Kidney (tissue), 14 donors: ENCODE data around the gene HECTD4. TPM values are rescaled to one million over a fixed set of nuclear protein-coding genes. Genes with fewer than 3 reads are reported as not detected.
"Not testable (repeated sequence)": the region's sequence is repeated elsewhere in the genome, so short reads cannot be mapped to it uniquely, and the experiment has no call there.

ENCODE experiments used
- DNase-seq, 5 donors: peaks; one replicate each; pipeline ENCODE4 v3.0.0-alpha.2; 2013 to 2020
- FAIRE-seq: peaks from 2 replicates; lab custom pipeline; 2012; peaks lifted over from hg19 to GRCh38; lab: Jason Lieb, UNC
- H3K27ac ChIP-seq, 2 donors: one replicate each; pipeline ENCODE4 v1.7.0; 2013; ENCODE audit warnings: low read depth in 2 of 2, low read length in 2 of 2, inconsistent platforms in 1 of 2
- H3K27me3 ChIP-seq: one replicate; pipeline ENCODE4 v1.7.1; 2013; ENCODE audit warnings: low read length, inconsistent platforms; ENCODE audit not compliant: control insufficient read depth, insufficient read depth
- H3K36me3 ChIP-seq, 3 donors: one replicate each; pipeline versions ENCODE4 v1.7.0 to v1.7.1; 2013; ENCODE audit warnings: low read length in 3 of 3, control low read depth in 1 of 3, inconsistent platforms in 1 of 3; ENCODE audit not compliant: insufficient read depth in 3 of 3, control insufficient read depth in 2 of 3
- H3K4me1 ChIP-seq, 3 donors: one replicate each; pipeline versions ENCODE4 v1.7.0 to v1.7.1; 2013; ENCODE audit warnings: low read length in 3 of 3, inconsistent platforms in 1 of 3, low read depth in 1 of 3; ENCODE audit not compliant: control insufficient read depth in 2 of 3, insufficient read depth in 2 of 3
- H3K4me3 ChIP-seq, 3 donors: one replicate each; pipeline versions ENCODE4 v1.7.0 to v1.8.1; 2013; ENCODE audit warnings: low read length in 3 of 3, control low read depth in 1 of 3, inconsistent platforms in 1 of 3
- H3K9ac ChIP-seq, 3 donors: one replicate each; pipeline versions ENCODE4 v1.7.0 to v1.7.1; 2013; ENCODE audit warnings: low read length in 3 of 3, control low read depth in 1 of 3, inconsistent platforms in 1 of 3
- H3K9me3 ChIP-seq, 3 donors: one replicate each; pipeline versions ENCODE4 v1.7.0 to v1.7.1; 2013; ENCODE audit warnings: low read length in 3 of 3, control low read depth in 1 of 3, inconsistent platforms in 1 of 3; ENCODE audit not compliant: control insufficient read depth in 2 of 3, insufficient read depth in 1 of 3
- intact Hi-C: fragments of 100-400 bp; cut with DNase I; formaldehyde crosslinking; loops from one replicate; pipeline ENCODE4 v1.11.1; 2022
- polyA plus RNA-seq: library from polyadenylated mRNA; stranded (reverse); fragments of 350-450 nt; fragmentation: Illumina TruSeq; extraction: RNeasy Lipid Tissue Mini Kit (QIAGEN cat#74804); gene quantifications from one replicate; pipeline ENCODE4 v1.2.3, GENCODE V29; 2014; ENCODE audit warnings: low read depth, low replicate concordance; ENCODE audit not compliant: insufficient read depth
- total RNA-seq: library from RNA; stranded (reverse); fragmentation: NEBNext Ultra II Directional; extraction: Animal tissue kit (Norgen Biotek cat#: 25700); gene quantifications from one replicate; pipeline ENCODE4 v1.2.1, GENCODE V29; 2021
- TF ChIP-seq, protein P1 (sequence below): IDR thresholded peaks from 3 replicates; pipeline ENCODE4 v1.5.1; 2012; ENCODE audit warnings: mild to moderate bottlenecking, moderate library complexity, borderline replicate concordance; ENCODE audit not compliant: insufficient read depth; ENCODE audit errors: extremely low read depth
- donor health status: control.
- donor health status: control.
- donor health status: control.
- donor health status: control.
- donor health status: control.
- donor health status: DM: yes; HTN: yes; CAD: no.
- donor health status: Normal renal cell carcinoma (clear cell type).

HECTD4 gene
- total and polyA plus RNA-seq, 2 donors from 2014 or later: 15.6 to 53.1 TPM

DNA sequence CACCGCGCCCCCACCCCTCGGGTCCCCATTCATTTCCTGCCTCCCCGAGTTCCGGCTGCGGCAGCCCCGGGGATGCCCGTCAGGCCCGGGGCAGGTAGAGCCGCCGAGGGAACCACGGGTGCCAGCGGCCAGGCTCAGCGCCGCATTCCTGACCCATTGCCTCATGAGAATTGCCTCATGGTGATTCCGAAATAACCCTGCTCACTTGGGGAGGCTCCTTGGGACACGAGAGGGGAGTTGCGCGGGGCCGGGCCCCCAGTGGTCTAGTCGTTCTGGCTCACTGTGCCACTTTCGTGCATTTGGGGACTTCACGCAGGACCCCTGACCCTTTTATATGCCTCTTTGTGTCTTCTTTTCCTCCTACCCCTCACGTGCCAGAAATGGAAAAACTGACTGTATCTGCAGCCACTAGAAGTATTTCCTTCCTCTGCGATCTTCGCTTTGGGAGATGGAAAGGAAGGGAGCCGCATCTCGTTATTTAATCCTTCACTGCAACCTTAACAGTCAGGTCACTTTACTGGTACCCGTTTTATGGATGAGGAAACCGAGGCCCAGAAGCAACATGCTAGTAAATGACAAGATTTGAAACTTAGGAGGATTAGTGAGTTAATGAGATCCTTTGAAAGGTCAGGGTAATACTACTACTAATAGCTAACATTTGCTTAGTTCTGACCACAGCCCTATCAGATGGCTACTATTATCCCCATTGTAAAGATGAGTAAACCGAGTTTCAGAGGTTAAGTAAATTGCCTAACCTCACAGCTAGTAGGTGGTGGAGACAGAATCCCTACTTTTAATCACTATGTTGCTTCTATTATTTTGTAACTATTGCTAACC lies 37.3 kb upstream of the HECTD4 start:
- Histone ChIP-seq H3K4me3 (peak overlapping the region; percentile 80 to 98 (median 88)), H3K9me3 (no peaks in the 10 kb centered on the region), H3K27ac (peak overlapping the region; percentile 95), H3K27me3 (no peaks in the 10 kb centered on the region), H3K4me1 (peaks cover 5 to 9% (median 9%) of the 10 kb centered on the region in 3 donors), H3K36me3 (no peaks in the 10 kb centered on the region), H3K9ac (peak overlapping the region; percentile 50 to 97 (median 82))
- intact Hi-C loops: no loop called here
- no peak for FAIRE-seq
- TF ChIP-seq, protein P1, sequence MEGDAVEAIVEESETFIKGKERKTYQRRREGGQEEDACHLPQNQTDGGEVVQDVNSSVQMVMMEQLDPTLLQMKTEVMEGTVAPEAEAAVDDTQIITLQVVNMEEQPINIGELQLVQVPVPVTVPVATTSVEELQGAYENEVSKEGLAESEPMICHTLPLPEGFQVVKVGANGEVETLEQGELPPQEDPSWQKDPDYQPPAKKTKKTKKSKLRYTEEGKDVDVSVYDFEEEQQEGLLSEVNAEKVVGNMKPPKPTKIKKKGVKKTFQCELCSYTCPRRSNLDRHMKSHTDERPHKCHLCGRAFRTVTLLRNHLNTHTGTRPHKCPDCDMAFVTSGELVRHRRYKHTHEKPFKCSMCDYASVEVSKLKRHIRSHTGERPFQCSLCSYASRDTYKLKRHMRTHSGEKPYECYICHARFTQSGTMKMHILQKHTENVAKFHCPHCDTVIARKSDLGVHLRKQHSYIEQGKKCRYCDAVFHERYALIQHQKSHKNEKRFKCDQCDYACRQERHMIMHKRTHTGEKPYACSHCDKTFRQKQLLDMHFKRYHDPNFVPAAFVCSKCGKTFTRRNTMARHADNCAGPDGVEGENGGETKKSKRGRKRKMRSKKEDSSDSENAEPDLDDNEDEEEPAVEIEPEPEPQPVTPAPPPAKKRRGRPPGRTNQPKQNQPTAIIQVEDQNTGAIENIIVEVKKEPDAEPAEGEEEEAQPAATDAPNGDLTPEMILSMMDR: no peak
- DNase-seq: peak; percentile 64 to 88 (median 71)

DNA sequence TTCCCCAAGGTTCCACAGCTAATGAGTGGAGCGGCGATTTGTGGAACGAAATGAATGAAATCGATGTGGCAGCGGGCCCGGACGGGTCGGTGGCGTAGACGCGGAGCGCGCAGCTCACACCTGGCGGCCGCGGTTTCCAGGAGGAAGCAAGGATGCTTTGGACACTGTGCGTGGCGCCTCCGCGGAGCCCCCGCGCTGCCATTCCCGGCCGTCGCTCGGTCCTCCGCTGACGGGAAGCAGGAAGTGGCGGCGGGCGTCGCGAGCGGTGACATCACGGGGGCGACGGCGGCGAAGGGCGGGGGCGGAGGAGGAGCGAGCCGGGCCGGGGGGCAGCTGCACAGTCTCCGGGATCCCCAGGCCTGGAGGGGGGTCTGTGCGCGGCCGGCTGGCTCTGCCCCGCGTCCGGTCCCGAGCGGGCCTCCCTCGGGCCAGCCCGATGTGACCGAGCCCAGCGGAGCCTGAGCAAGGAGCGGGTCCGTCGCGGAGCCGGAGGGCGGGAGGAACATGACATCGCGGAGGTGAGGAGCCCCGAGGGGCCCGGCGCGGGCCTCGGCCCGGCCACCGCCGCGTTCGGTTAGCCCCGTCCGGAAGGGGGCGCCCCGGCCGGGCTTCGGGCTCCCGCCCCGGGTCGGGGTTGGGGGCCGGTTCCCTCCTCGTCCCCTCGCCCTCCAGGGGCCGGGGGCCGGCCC lies 36.5 kb upstream of the HECTD4 start, which contains the start of gene PTPN11:
Gene PTPN11 (plus strand): TSS at position 340 of the 689 bp plus-strand sequence. CDS start 165 bp downstream, at position 505.
- Histone ChIP-seq H3K36me3 (no peaks in the 10 kb centered on the region), H3K9ac (peak within 1 kb of the TSS; percentile 67 to 97 (median 82)), H3K4me3 (peak within 1 kb of the TSS; percentile 80 to 98 (median 88)), H3K9me3 (no peaks in the 10 kb centered on the region), H3K4me1 (peaks cover 5 to 9% (median 9%) of the 10 kb centered on the region in 3 donors), H3K27me3 (no peaks in the 10 kb centered on the region), H3K27ac (peak within 1 kb of the TSS; percentile 95)
- DNase-seq: peak; percentile 90 to 96 (median 93)
- FAIRE-seq: no peak
- intact Hi-C loops: no loop called here
- TF ChIP-seq, protein P1: peak; percentile 16

DNA sequence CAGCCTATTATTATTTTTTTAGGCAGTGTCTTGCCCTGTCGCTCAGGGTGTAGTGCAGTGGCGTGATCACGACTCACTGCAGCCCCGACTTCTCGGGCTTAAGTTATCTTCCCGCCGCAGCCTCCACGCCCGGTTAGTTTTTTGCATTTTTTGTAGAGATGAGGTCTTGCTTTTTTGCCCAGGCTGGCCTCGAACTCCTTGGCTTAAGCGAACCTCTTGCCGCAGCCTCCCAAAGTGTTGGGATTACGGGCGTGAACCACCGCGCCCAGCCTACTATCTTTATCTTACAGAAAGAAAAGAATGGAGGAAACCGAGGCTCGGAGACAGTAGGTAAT lies 36.0 kb upstream of the HECTD4 start:
- Histone ChIP-seq H3K36me3 (no peaks in the 10 kb centered on the region), H3K9ac (peak overlapping the region; percentile 58 to 97 (median 67)), H3K9me3 (no peaks in the 10 kb centered on the region), H3K27ac (peak overlapping the region; percentile 87 to 95), H3K4me3 (peak overlapping the region; percentile 70 to 98 (median 75)), H3K27me3 (no peaks in the 10 kb centered on the region), H3K4me1 (peaks cover 5 to 9% (median 9%) of the 10 kb centered on the region in 3 donors)
- TF ChIP-seq, protein P1: no peak
- FAIRE-seq (no peak), DNase-seq (peak in 3 of 5 donors; percentile 10 to 68 (median 13))
- intact Hi-C loops: no loop called here

DNA sequence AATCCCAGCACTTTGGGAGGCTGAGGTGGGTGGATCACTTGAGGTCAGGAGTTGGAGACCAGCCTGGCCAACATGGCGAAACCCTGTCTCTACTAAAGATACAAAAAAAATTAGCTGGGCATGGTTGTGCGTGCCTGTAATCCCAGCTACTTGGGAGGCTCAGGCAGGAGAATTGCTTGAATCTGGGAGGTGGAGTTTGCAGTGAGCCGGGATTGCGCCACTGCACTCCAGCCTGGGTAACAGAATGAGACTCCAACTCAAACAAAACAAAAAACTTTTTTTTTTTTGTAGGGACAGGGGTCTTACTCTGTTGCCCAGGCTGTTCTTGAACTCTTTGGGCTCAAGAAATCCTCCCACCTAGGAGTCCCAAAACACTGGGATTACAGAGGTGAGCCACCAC lies 33.2 kb upstream of the HECTD4 start:
- H3K27me3 ChIP-seq, FAIRE-seq, H3K9ac ChIP-seq, DNase-seq, H3K27ac ChIP-seq, H3K4me3 ChIP-seq, H3K9me3 ChIP-seq, intact Hi-C loops, H3K4me1 ChIP-seq, H3K36me3 ChIP-seq: not testable (repeated sequence)
